K562 (cell line): Measurements from ENCODE around the gene B4GALNT3. TPM values are rescaled to one million over a fixed set of nuclear protein-coding genes. Genes with fewer than 3 reads are reported as not detected.

Source experiments
- CCAR2 ChIP-seq: fragments of 200-400 bp; formaldehyde crosslinking; IDR thresholded peaks from 2 replicates; pipeline ENCODE4 v1.6.1; 2017; ENCODE audit warnings: mild to moderate bottlenecking, low read depth, low read length
- HLTF ChIP-seq: fragments of 450-650 bp; IDR thresholded peaks from 2 replicates; pipeline ENCODE4 v1.6.1; 2016
- IRF2 ChIP-seq: sonication (generic); formaldehyde crosslinking; IDR thresholded peaks from 2 replicates; pipeline ENCODE4 v1.8.1; 2022; ENCODE audit warnings: mild to moderate bottlenecking, missing genetic modification reagents
- KAT2B ChIP-seq: IDR thresholded peaks from one replicate; pipeline ENCODE4 v1.6.1; 2012; ENCODE audit warnings: low read depth, mild to moderate bottlenecking, control low read depth, inconsistent platforms, low read length, moderate library complexity
- LEF1 ChIP-seq: fragments of 450-650 bp; IDR thresholded peaks from 2 replicates; pipeline ENCODE4 v1.6.1; 2016; ENCODE audit warnings: mild to moderate bottlenecking
- MYBL2 ChIP-seq, 2 experiments: fragments of 450-650 bp in 1 of 2; sonication (generic) in 1 of 2; formaldehyde crosslinking in 1 of 2; IDR thresholded peaks; 2 replicates each; pipeline versions ENCODE4 v1.6.1 to v1.8.1; 2017 to 2022; ENCODE audit warnings: borderline replicate concordance in 1 of 2, inconsistent platforms in 1 of 2, low read depth in 1 of 2, mild to moderate bottlenecking in 1 of 2, missing genetic modification reagents in 1 of 2, moderate library complexity in 1 of 2
- OTX1 ChIP-seq: fragments of 450-650 bp; formaldehyde crosslinking; IDR thresholded peaks from 2 replicates; pipeline ENCODE4 v1.4.0; 2022; ENCODE audit warnings: mild to moderate bottlenecking
- RBM15 ChIP-seq: fragments of 200-400 bp; formaldehyde crosslinking; IDR thresholded peaks from 2 replicates; pipeline ENCODE4 v1.6.1; 2018; ENCODE audit warnings: mild to moderate bottlenecking, low read length, moderate library complexity; ENCODE audit not compliant: insufficient read depth
- RNF2 ChIP-seq: sonication (generic); IDR thresholded peaks from 2 replicates; pipeline ENCODE4 v1.6.1; 2016
- SETDB1 ChIP-seq: IDR thresholded peaks from one replicate; pipeline ENCODE4 v1.6.1; 2012; ENCODE audit warnings: low read length, control low read depth, inconsistent platforms
- SFPQ ChIP-seq: fragments of 200-400 bp; formaldehyde crosslinking; IDR thresholded peaks from 2 replicates; pipeline ENCODE4 v1.6.1; 2017; ENCODE audit warnings: mild to moderate bottlenecking, low read depth, low read length, moderate library complexity
- SIX5 ChIP-seq, 2 experiments: IDR thresholded peaks; 2 replicates each; pipeline ENCODE4 v1.6.1; 2011; ENCODE audit warnings: low read length in 2 of 2, borderline replicate concordance in 1 of 2, low read depth in 1 of 2, mild to moderate bottlenecking in 1 of 2, moderate library complexity in 1 of 2; ENCODE audit not compliant: insufficient read depth in 1 of 2
- SMARCC2 ChIP-seq: fragments of 450-650 bp; IDR thresholded peaks from 2 replicates; pipeline ENCODE4 v1.6.1; 2017; ENCODE audit warnings: antibody characterized with exemption, moderate library complexity, mild to moderate bottlenecking, low read depth
- TBL1XR1 ChIP-seq, 2 experiments: IDR thresholded peaks; 2 replicates each; pipeline ENCODE4 v1.6.1; 2012; ENCODE audit warnings: improper control_type of control experiment in 2 of 2, low read length in 2 of 2, mild to moderate bottlenecking in 1 of 2
- TBP ChIP-seq: optimal IDR thresholded peaks from 2 replicates; pipeline ENCODE3; 2011; ENCODE audit warnings: low read depth, low read length, improper control_type of control experiment
- TCF7L2 ChIP-seq: fragments of 150-350 bp; IDR thresholded peaks from 2 replicates; pipeline ENCODE4 v1.6.1; 2016; ENCODE audit warnings: low read depth, mild to moderate bottlenecking, low read length, moderate library complexity
- ZNF232 ChIP-seq: sonication (generic); formaldehyde crosslinking; IDR thresholded peaks from 2 replicates; pipeline ENCODE4 v1.8.0; 2022; ENCODE audit warnings: mild to moderate bottlenecking, missing genetic modification reagents
- ZNF354B ChIP-seq: fragments of 250-450 bp; sonication (Bioruptor Pico); IDR thresholded peaks from 2 replicates; pipeline ENCODE4 v1.4.0; 2020
- ZNF696 ChIP-seq: fragments of 250-450 bp; sonication (Bioruptor Pico); conservative IDR thresholded peaks from 2 replicates; pipeline ENCODE4 v1.4.0; 2020; ENCODE audit warnings: mild to moderate bottlenecking, moderate library complexity
- polyA plus RNA-seq, 8 experiments: library from polyadenylated mRNA; depleted of rRNA in 4 of 8; stranded (reverse) in 5 of 8; unstranded in 3 of 8; fragments of >200 nt; fragmentation: Nextera tagmentation in 2 of 8; fragmentation: Illumina TruSeq in 1 of 8; extraction: Ambion mirVana in 2 of 8; extraction: Trizol in 1 of 8; gene quantifications; 2 replicates each; pipeline versions ENCODE4 v1.2.1 to v1.2.3, GENCODE V29; 2011 to 2014; ENCODE audit warnings: inconsistent platforms in 1 of 8, missing spikeins in 1 of 8
- total RNA-seq, 7 experiments: library from RNA; depleted of rRNA in 6 of 7; stranded (reverse); fragments of >200 nt in 6 of 7; fragmentation: Illumina TruSeq in 2 of 7; extraction: Trizol in 2 of 7; gene quantifications; 2 replicates each; pipeline versions ENCODE4 v1.2.1 to v1.2.3, GENCODE V29; 2011 to 2021; ENCODE audit warnings: low replicate concordance in 1 of 7
- TF ChIP-seq, protein P1 (sequence below): fragments of 200-800 bp; sonication (Bioruptor generic); IDR thresholded peaks from 2 replicates; pipeline ENCODE4 v1.6.1; 2017; ENCODE audit warnings: missing genetic modification characterization, missing compliant biosample characterization
- TF ChIP-seq, protein P2 (sequence below): fragments of 450-650 bp; IDR thresholded peaks from 2 replicates; pipeline ENCODE4 v1.6.1; 2016; ENCODE audit warnings: low read depth, mild to moderate bottlenecking, moderate library complexity
- TF ChIP-seq, protein P3 (sequence below): sonication (generic); formaldehyde crosslinking; IDR thresholded peaks from 2 replicates; pipeline ENCODE4 v1.9.0; 2022; ENCODE audit warnings: mild to moderate bottlenecking, missing genetic modification reagents

Gene B4GALNT3
- total and polyA plus RNA-seq, 9 of the 15 experiments (the other 6 are each of a cell fraction or from before 2014, with no cell fraction given), result 0.04 to 0.36 (median 0.10) TPM; not detected in 6

GRCh38 chr12:591167-592023 is 131.7 kb downstream of the B4GALNT3 start (continued):
- 0 out of 2 replicates have a peak, but pooled peaks have one; percentile 51 for TF ChIP-seq HLTF
- peak; percentile 94 for TF ChIP-seq RNF2
- TF ChIP-seq KAT2B, result no peak
- no peak for TF ChIP-seq MYBL2 (IDR thresholded peaks at IDR 0.05; ENCODE audit: low read depth)
- no peak for TF ChIP-seq MYBL2 (CRISPR knock-in tag; IDR thresholded peaks at IDR 0.05; ENCODE audit: borderline replicate concordance)
- no peak for TF ChIP-seq SFPQ
- no peak for TF ChIP-seq ZNF354B (CRISPR knock-in tag)
- no peak for TF ChIP-seq SIX5 (IDR thresholded peaks at IDR 0.05; ENCODE audit: borderline replicate concordance in 1 of 2, insufficient read depth in 1 of 2, low read depth in 1 of 2, low read length in 2 of 2)
- TF ChIP-seq ZNF232, result no peak
- peak; percentile 93 for TF ChIP-seq SMARCC2
- TF ChIP-seq CCAR2, result no peak
- TF ChIP-seq OTX1 (CRISPR knock-in tag), result no peak; the same call in 1 of the 2 replicates
- peak; percentile 95 to 98 for TF ChIP-seq TBL1XR1 (IDR thresholded peaks at IDR 0.05; ENCODE audit: low read length in 2 of 2)
- TF ChIP-seq ZNF696 (CRISPR knock-in tag), result no peak
- no peak for TF ChIP-seq TCF7L2
- TF ChIP-seq, protein P1, sequence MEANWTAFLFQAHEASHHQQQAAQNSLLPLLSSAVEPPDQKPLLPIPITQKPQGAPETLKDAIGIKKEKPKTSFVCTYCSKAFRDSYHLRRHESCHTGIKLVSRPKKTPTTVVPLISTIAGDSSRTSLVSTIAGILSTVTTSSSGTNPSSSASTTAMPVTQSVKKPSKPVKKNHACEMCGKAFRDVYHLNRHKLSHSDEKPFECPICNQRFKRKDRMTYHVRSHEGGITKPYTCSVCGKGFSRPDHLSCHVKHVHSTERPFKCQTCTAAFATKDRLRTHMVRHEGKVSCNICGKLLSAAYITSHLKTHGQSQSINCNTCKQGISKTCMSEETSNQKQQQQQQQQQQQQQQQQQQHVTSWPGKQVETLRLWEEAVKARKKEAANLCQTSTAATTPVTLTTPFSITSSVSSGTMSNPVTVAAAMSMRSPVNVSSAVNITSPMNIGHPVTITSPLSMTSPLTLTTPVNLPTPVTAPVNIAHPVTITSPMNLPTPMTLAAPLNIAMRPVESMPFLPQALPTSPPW (CRISPR knock-in tag), result peak; percentile 79
- no peak for TF ChIP-seq SETDB1
- TF ChIP-seq IRF2 (CRISPR knock-in tag), result no peak
- TF ChIP-seq, protein P2, sequence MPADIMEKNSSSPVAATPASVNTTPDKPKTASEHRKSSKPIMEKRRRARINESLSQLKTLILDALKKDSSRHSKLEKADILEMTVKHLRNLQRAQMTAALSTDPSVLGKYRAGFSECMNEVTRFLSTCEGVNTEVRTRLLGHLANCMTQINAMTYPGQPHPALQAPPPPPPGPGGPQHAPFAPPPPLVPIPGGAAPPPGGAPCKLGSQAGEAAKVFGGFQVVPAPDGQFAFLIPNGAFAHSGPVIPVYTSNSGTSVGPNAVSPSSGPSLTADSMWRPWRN, result peak; percentile 79
- no peak for TF ChIP-seq TBP
- TF ChIP-seq, protein P3, sequence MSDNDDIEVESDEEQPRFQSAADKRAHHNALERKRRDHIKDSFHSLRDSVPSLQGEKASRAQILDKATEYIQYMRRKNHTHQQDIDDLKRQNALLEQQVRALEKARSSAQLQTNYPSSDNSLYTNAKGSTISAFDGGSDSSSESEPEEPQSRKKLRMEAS (CRISPR knock-in tag), result peak; percentile 58
- TF ChIP-seq LEF1, result peak; percentile 89
- TF ChIP-seq RBM15, result no peak
